HepG2 (cell line): Measurements from ENCODE around the gene FBXL20. TPM values are rescaled to one million over a fixed set of nuclear protein-coding genes. Genes with fewer than 3 reads are reported as not detected.

Experiments
- ATAC-seq: fragments of 200-7000 bp; cut with Tn5 transposase; 3 replicates; pipeline ENCODE4 v1.9.1; 2020; ENCODE audit warnings: mild to moderate bottlenecking, moderate library complexity
- BruUV-seq: library from RNA; stranded (reverse); fragments of 400-500 nt; replicated peaks from 2 replicates; lab custom pipeline; 2021; lab: Mats Ljungman, UMichigan
- CTCF ChIA-PET: fragments of 300-600 bp; formaldehyde crosslinking; extraction: SDS; loops from one replicate; lab custom pipeline; 2021; ENCODE audit warnings: low total read pairs, inconsistent platforms, low intra/inter-chr PET ratio; lab: Yijun Ruan, JAX
- POLR2A ChIA-PET: fragments of 350-600 bp; sonication (Branson Sonifier 250); formaldehyde crosslinking; loops from one replicate; lab custom pipeline; 2020; ENCODE audit warnings: antibody characterized with exemption, inconsistent platforms; lab: Yijun Ruan, JAX
- DNase-seq: peaks from one replicate; pipeline ENCODE4 v3.0.0-alpha.2; 2015; ENCODE audit warnings: low spot score
- FAIRE-seq: peaks from 3 replicates; lab custom pipeline; 2011; peaks lifted over from hg19 to GRCh38; lab: Jason Lieb, UNC
- H2AFZ ChIP-seq: one replicate; pipeline ENCODE4 v1.6.1; 2011; ENCODE audit warnings: low read length, inconsistent platforms
- H3K27ac ChIP-seq: fragments of 300-600 bp; 3 replicates; pipeline ENCODE4 v1.8.0; 2011; ENCODE audit warnings: mixed run types, mild to moderate bottlenecking, mixed read lengths, low read length, inconsistent platforms; ENCODE audit not compliant: insufficient read depth; ENCODE audit errors: extremely low read length
- H3K27me3 ChIP-seq, 2 experiments: fragments of 200-600 bp in 1 of 2; 2 replicates in 1 of 2; 3 replicates in 1 of 2; pipeline versions ENCODE4 v1.6.0 to v1.8.0; 2011; ENCODE audit warnings: low read length in 2 of 2, mild to moderate bottlenecking in 2 of 2, moderate library complexity in 2 of 2, inconsistent platforms in 1 of 2; ENCODE audit not compliant: insufficient read depth in 2 of 2, control insufficient read depth in 1 of 2
- H3K36me3 ChIP-seq, 2 experiments: fragments of 200-600 bp in 1 of 2; replicated peaks in 1 of 2; 2 replicates in 1 of 2; 3 replicates in 1 of 2; pipeline versions ENCODE4 v1.5.1 to v1.8.0; 2011; ENCODE audit warnings: low read length in 2 of 2, inconsistent platforms in 1 of 2; ENCODE audit not compliant: insufficient read depth in 2 of 2, control insufficient read depth in 1 of 2
- H3K4me1 ChIP-seq: 2 replicates; pipeline ENCODE4 v1.5.1; 2012; ENCODE audit warnings: low read length, inconsistent platforms; ENCODE audit not compliant: insufficient read depth
- H3K4me2 ChIP-seq: 2 replicates; pipeline ENCODE4 v1.6.0; 2011; ENCODE audit warnings: low read depth, low read length, inconsistent platforms
- H3K4me3 ChIP-seq, 3 experiments: fragments of 200-600 bp in 1 of 3; sonication (generic), shearing (Covaris generic) in 1 of 3; replicated peaks in 1 of 3; 2 replicates each; pipeline ENCODE4 v1.5.1; 2011 to 2016; ENCODE audit warnings: low read length in 3 of 3, inconsistent platforms in 2 of 3, low read depth in 2 of 3, mild to moderate bottlenecking in 2 of 3, control low read depth in 1 of 3, mixed read lengths in 1 of 3; ENCODE audit not compliant: insufficient read depth in 1 of 3
- H3K79me2 ChIP-seq: one replicate; pipeline ENCODE4 v1.6.1; 2011; ENCODE audit warnings: low read length, inconsistent platforms; ENCODE audit not compliant: insufficient read depth
- H3K9ac ChIP-seq: 2 replicates; pipeline ENCODE4 v1.6.0; 2011; ENCODE audit warnings: mild to moderate bottlenecking, low read depth, low read length, inconsistent platforms; ENCODE audit not compliant: insufficient read depth
- H3K9me3 ChIP-seq: 2 replicates; pipeline ENCODE4 v1.5.1; 2012; ENCODE audit warnings: mild to moderate bottlenecking, low read length
- H4K20me1 ChIP-seq: 2 replicates; pipeline ENCODE4 v1.6.0; 2011; ENCODE audit warnings: inconsistent platforms, mild to moderate bottlenecking, low read length, moderate library complexity; ENCODE audit not compliant: insufficient read depth
- CC2D1A ChIP-seq: sonication (generic); formaldehyde crosslinking; IDR thresholded peaks from 2 replicates; pipeline ENCODE4 v1.8.1; 2023; ENCODE audit warnings: mild to moderate bottlenecking, missing genetic modification reagents
- CCDC6 ChIP-seq: sonication (generic); formaldehyde crosslinking; IDR thresholded peaks from 2 replicates; pipeline ENCODE4 v1.8.1; 2022; ENCODE audit warnings: mild to moderate bottlenecking, missing genetic modification reagents, moderate library complexity
- CEBPZ ChIP-seq: IDR thresholded peaks from 2 replicates; pipeline ENCODE4 v1.6.1; 2012; ENCODE audit warnings: low read length, improper control_type of control experiment
- HBP1 ChIP-seq: IDR thresholded peaks from 2 replicates; pipeline ENCODE4 v1.6.1; 2016; ENCODE audit warnings: low read depth, control low read depth
- HNF4A ChIP-seq: sonication (generic); formaldehyde crosslinking; IDR thresholded peaks from 2 replicates; pipeline ENCODE4 v1.4.0; 2020; ENCODE audit warnings: missing genetic modification reagents
- KDM1A ChIP-seq: IDR thresholded peaks from 2 replicates; pipeline ENCODE4 v1.6.1; 2016; ENCODE audit warnings: missing compliant biosample characterization
- NFATC3 ChIP-seq: sonication (generic); formaldehyde crosslinking; IDR thresholded peaks from 2 replicates; pipeline ENCODE4 v1.5.1; 2020; ENCODE audit warnings: mild to moderate bottlenecking, missing genetic modification reagents
- PHB2 ChIP-seq: fragments of 450-650 bp; IDR thresholded peaks from 2 replicates; pipeline ENCODE4 v1.6.1; 2018; ENCODE audit not compliant: partially characterized antibody
- TAF15 ChIP-seq: fragments of 200-400 bp; formaldehyde crosslinking; IDR thresholded peaks from one replicate; pipeline ENCODE4 v1.6.1; 2018; ENCODE audit warnings: mild to moderate bottlenecking, low read depth, low read length; ENCODE audit not compliant: poor library complexity, severe bottlenecking
- TCF12 ChIP-seq, 2 experiments: fragments of 450-650 bp in 1 of 2; sonication (generic) in 1 of 2; formaldehyde crosslinking in 1 of 2; IDR thresholded peaks; 2 replicates each; pipeline versions ENCODE4 v1.6.1 to v1.8.0; 2017 to 2022; ENCODE audit warnings: antibody characterized with exemption in 1 of 2, mild to moderate bottlenecking in 1 of 2, missing genetic modification reagents in 1 of 2, moderate library complexity in 1 of 2
- TCF7 ChIP-seq: sonication (generic); IDR thresholded peaks from 2 replicates; pipeline ENCODE4 v1.6.1; 2016; ENCODE audit warnings: antibody characterized with exemption, low read depth
- ZFP1 ChIP-seq: IDR thresholded peaks from 2 replicates; pipeline ENCODE4 v1.6.1; 2016
- ZNF280B ChIP-seq: sonication (generic); formaldehyde crosslinking; IDR thresholded peaks from 2 replicates; pipeline ENCODE4 v1.5.0; 2020; ENCODE audit warnings: missing genetic modification reagents, mild to moderate bottlenecking, borderline replicate concordance
- ZNF619 ChIP-seq: sonication (generic); formaldehyde crosslinking; IDR thresholded peaks from 2 replicates; pipeline ENCODE4 v1.4.0; 2020; ENCODE audit warnings: mild to moderate bottlenecking, missing genetic modification reagents
- ZSCAN22 ChIP-seq: sonication (generic); formaldehyde crosslinking; IDR thresholded peaks from 2 replicates; pipeline ENCODE4 v1.4.0; 2020; ENCODE audit warnings: mild to moderate bottlenecking, missing genetic modification reagents
- WGBS: methylation state at CpG from one replicate; pipeline ENCODE4 v1.1.6; 2017; ENCODE audit warnings: low lambda C conversion rate; 5-methylcytosine and 5-hydroxymethylcytosine counted together
- in situ Hi-C: cut with HindIII; loops from 2 replicates; pipeline ENCODE4 v1.10.0; 2017; ENCODE audit warnings: low pct_unique_long_range_greater_than_20kb; ENCODE audit not compliant: extremely low pct_ligation_motif_present
- intact Hi-C: fragments of 100-400 bp; cut with micrococcal nuclease; formaldehyde crosslinking; loops from one replicate; pipeline ENCODE4 v1.10.0; 2022; ENCODE audit not compliant: unreplicated experiment
- polyA plus RNA-seq, 8 experiments: library from polyadenylated mRNA; depleted of rRNA in 3 of 8; stranded (reverse) in 7 of 8; unstranded in 1 of 8; fragments of >200 nt; fragmentation: Illumina TruSeq in 4 of 8; extraction: Trizol in 4 of 8; gene quantifications; 2 replicates each; pipeline versions ENCODE4 v1.2.1 to v1.2.3, GENCODE V29; 2011 to 2016; ENCODE audit warnings: low read depth in 4 of 8, missing spikeins in 1 of 8, mixed read lengths in 1 of 8; ENCODE audit not compliant: insufficient read depth in 1 of 8
- total RNA-seq, 5 experiments: library from RNA; depleted of rRNA; stranded (reverse); fragments of >200 nt; fragmentation: Illumina TruSeq; extraction: Trizol; gene quantifications; 2 replicates each; pipeline ENCODE4 v1.2.3, GENCODE V29; 2016; ENCODE audit warnings: low read depth in 1 of 5
- TF ChIP-seq, protein P1 (sequence below): IDR thresholded peaks from 2 replicates; pipeline ENCODE4 v1.6.1; 2016; ENCODE audit warnings: missing genetic modification reagents, missing compliant biosample characterization

FBXL20 gene
- total and polyA plus RNA-seq, 2 of the 13 experiments (the other 11 are each of a cell fraction or from before 2014, with no cell fraction given) = 10.2 to 10.3 TPM

DNA sequence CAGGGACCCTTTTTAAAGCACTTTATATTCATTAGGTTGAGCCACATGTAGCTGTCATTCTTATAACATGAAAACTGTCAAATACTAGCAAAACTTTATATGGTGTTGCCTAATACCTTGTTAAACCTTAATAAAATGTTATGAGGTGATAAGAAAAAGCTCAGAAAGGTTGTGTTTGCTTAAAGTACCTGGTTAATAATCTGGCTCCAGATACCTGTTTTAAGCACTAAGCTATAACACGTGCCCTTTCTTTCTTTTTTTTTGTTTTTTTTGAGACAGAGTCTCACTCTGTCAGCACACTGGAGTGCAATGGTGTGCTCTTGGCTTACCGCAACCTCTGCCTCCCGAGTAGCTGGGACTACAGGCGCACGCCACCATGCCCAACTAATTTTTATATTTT, 116.7 kb downstream of the FBXL20 start:
- no peaks in the 10 kb centered on the region for H3K79me2 ChIP-seq
- H2AFZ ChIP-seq = no peak overlapping the region
- no peak overlapping the region for H3K27ac ChIP-seq
- FAIRE-seq (no peak), DNase-seq (no peak), ATAC-seq (no peak)
- H3K4me3 ChIP-seq = no peak overlapping the region
- in situ Hi-C loops (no loop called here), intact Hi-C loops (no loop called here)
- 98% methylated on average over 5 of the region's 5 CpGs for WGBS
- POLR2A ChIA-PET = no interaction called here
- no peaks in the 10 kb centered on the region for H3K27me3 ChIP-seq
- CTCF ChIA-PET = no interaction called here
- H3K4me2 ChIP-seq = no peak overlapping the region
- no peaks in the 10 kb centered on the region for H4K20me1 ChIP-seq
- H3K4me1 ChIP-seq = peaks cover 13% of the 10 kb centered on the region
- no TSS peak for BruUV-seq
- peaks cover under 1 to 2% of the 10 kb centered on the region in 2 experiments; a peak in 3 of 5 replicates for H3K36me3 ChIP-seq
- TF ChIP-seq CC2D1A (CRISPR knock-in tag) = no peak
- TF ChIP-seq NFATC3 = no peak
- no peak for TF ChIP-seq ZSCAN22 (CRISPR knock-in tag)
- TF ChIP-seq ZNF280B (CRISPR knock-in tag) = no peak
- TF ChIP-seq HNF4A (CRISPR knock-in tag) = no peak
- TF ChIP-seq, protein P1, sequence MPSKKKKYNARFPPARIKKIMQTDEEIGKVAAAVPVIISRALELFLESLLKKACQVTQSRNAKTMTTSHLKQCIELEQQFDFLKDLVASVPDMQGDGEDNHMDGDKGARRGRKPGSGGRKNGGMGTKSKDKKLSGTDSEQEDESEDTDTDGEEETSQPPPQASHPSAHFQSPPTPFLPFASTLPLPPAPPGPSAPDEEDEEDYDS (CRISPR knock-in tag) = no peak
- TF ChIP-seq ZNF619 = no peak
- TF ChIP-seq TCF12 (IDR thresholded peaks at IDR 0.05) = no peak
- no peak for TF ChIP-seq TCF12 (CRISPR knock-in tag; IDR thresholded peaks at IDR 0.05)
- no peak for TF ChIP-seq PHB2
- no peak for TF ChIP-seq TAF15
- TF ChIP-seq ZFP1 (CRISPR knock-in tag) = no peak
- TF ChIP-seq TCF7 = no peak
- no peak for TF ChIP-seq CCDC6 (CRISPR knock-in tag)
- no peak for TF ChIP-seq KDM1A (CRISPR knock-in tag)
- no peak for TF ChIP-seq HBP1 (CRISPR knock-in tag)
- TF ChIP-seq CEBPZ = no peak
- H3K9me3 ChIP-seq = no peaks in the 10 kb centered on the region
- H3K9ac ChIP-seq = no peak overlapping the region
